SK-N-SH (cell line): ENCODE measurements around the gene SPDL1. TPM values are rescaled to one million over a fixed set of nuclear protein-coding genes. Genes with fewer than 3 reads are reported as not detected.
A peak's percentile ranks its signal among the peaks of the same experiment; 100 is the strongest.

ENCODE experiments used
- CTCF ChIA-PET: fragments of 300-600, 350-600 bp; formaldehyde crosslinking; extraction: SDS; loops from one replicate; lab custom pipeline; 2021; lab: Yijun Ruan, JAX
- POLR2A ChIA-PET: fragments of 350-600 bp; sonication (Branson Sonifier 250); formaldehyde crosslinking; extraction: SDS; loops from one replicate; lab custom pipeline; 2020; ENCODE audit warnings: antibody characterized with exemption, inconsistent platforms; lab: Yijun Ruan, JAX
- DNase-seq: peaks from one replicate; pipeline ENCODE4 v3.0.0; 2012
- H2AFZ ChIP-seq: fragments of 200-600 bp; sonication (generic); 2 replicates; pipeline ENCODE4 v1.8.1; 2016; ENCODE audit warnings: antibody characterized with exemption, mild to moderate bottlenecking, low read depth
- H3F3A ChIP-seq: fragments of 200-600 bp; sonication (generic); replicated peaks from 2 replicates; pipeline ENCODE3; 2016; ENCODE audit warnings: antibody characterized with exemption, mild to moderate bottlenecking; ENCODE audit not compliant: insufficient read depth
- H3K27ac ChIP-seq, 2 experiments: fragments of 200-500 bp in 1 of 2; fragments of 200-600 bp in 1 of 2; sonication (Bioruptor generic) in 1 of 2; sonication (generic), shearing (Covaris generic) in 1 of 2; 2 replicates each; pipeline versions ENCODE4 v1.5.1 to v1.6.1; 2014 to 2016; ENCODE audit warnings: low read depth in 2 of 2, inconsistent platforms in 1 of 2, low read length in 1 of 2, mild to moderate bottlenecking in 1 of 2, mixed read lengths in 1 of 2
- H3K27me3 ChIP-seq: fragments of 200-600 bp; sonication (generic), shearing (Covaris generic); 2 replicates; pipeline ENCODE4 v1.6.1; 2016; ENCODE audit warnings: mixed run types; ENCODE audit not compliant: insufficient read depth
- H3K36me3 ChIP-seq, 2 experiments: fragments of 200-500 bp in 1 of 2; fragments of 200-600 bp in 1 of 2; sonication (Bioruptor generic) in 1 of 2; sonication (generic) in 1 of 2; replicated peaks in 1 of 2; 2 replicates each; pipeline versions ENCODE3 to v1.5.1; 2014 to 2016; ENCODE audit warnings: low read length in 1 of 2, mild to moderate bottlenecking in 1 of 2; ENCODE audit not compliant: insufficient read depth in 2 of 2, control insufficient read depth in 1 of 2
- H3K4me1 ChIP-seq, 2 experiments: fragments of 200-500 bp in 1 of 2; fragments of 200-600 bp in 1 of 2; sonication (Bioruptor generic) in 1 of 2; sonication (generic), shearing (Covaris generic) in 1 of 2; 2 replicates each; pipeline versions ENCODE4 v1.5.1 to v1.6.1; 2014 to 2016; ENCODE audit warnings: low read depth in 1 of 2, low read length in 1 of 2, mixed run types in 1 of 2; ENCODE audit not compliant: insufficient read depth in 2 of 2, control insufficient read depth in 1 of 2
- H3K4me2 ChIP-seq: fragments of 200-600 bp; sonication (generic), shearing (Covaris generic); 2 replicates; pipeline ENCODE4 v1.6.1; 2017; ENCODE audit warnings: mixed run types
- H3K4me3 ChIP-seq, 2 experiments: fragments of 200-500 bp in 1 of 2; fragments of 200-600 bp in 1 of 2; sonication (Bioruptor generic) in 1 of 2; sonication (generic), shearing (Covaris generic) in 1 of 2; 2 replicates each; pipeline versions ENCODE4 v1.5.1 to v1.8.1; 2014 to 2016; ENCODE audit warnings: low read depth in 2 of 2, inconsistent platforms in 1 of 2, low read length in 1 of 2, mild to moderate bottlenecking in 1 of 2, mixed read lengths in 1 of 2, moderate library complexity in 1 of 2
- H3K79me2 ChIP-seq: fragments of 200-600 bp; sonication (generic); 2 replicates; pipeline ENCODE4 v1.8.1; 2017; ENCODE audit warnings: mild to moderate bottlenecking; ENCODE audit not compliant: insufficient read depth
- H3K9ac ChIP-seq: fragments of 200-600 bp; sonication (generic); 2 replicates; pipeline ENCODE4 v1.6.1; 2017; ENCODE audit warnings: mixed run types
- H3K9me2 ChIP-seq: fragments of 200-600 bp; sonication (generic); 2 replicates; pipeline ENCODE4 v1.6.1; 2017; ENCODE audit warnings: mixed run types
- H3K9me3 ChIP-seq: fragments of 200-600 bp; sonication (generic); 2 replicates; pipeline ENCODE4 v1.6.1; 2017; ENCODE audit warnings: mixed run types, mild to moderate bottlenecking, moderate library complexity
- H4K20me1 ChIP-seq: fragments of 200-600 bp; sonication (generic); 2 replicates; pipeline ENCODE4 v1.6.1; 2017; ENCODE audit warnings: mild to moderate bottlenecking, mixed run types; ENCODE audit not compliant: insufficient read depth
- GABPA ChIP-seq: IDR thresholded peaks from 2 replicates; pipeline ENCODE4 v1.4.0; 2012; ENCODE audit warnings: low read depth, mild to moderate bottlenecking
- JUND ChIP-seq: IDR thresholded peaks from 2 replicates; pipeline ENCODE4 v1.4.0; 2012
- MEF2A ChIP-seq: IDR thresholded peaks from 2 replicates; pipeline ENCODE4 v1.4.0; 2012; ENCODE audit warnings: low read depth, borderline replicate concordance
- PBX3 ChIP-seq: IDR thresholded peaks from 2 replicates; pipeline ENCODE4; 2012
- RAD21 ChIP-seq: IDR thresholded peaks from 2 replicates; pipeline ENCODE4 v1.6.1; 2012; ENCODE audit warnings: mild to moderate bottlenecking, low read length
- RFX5 ChIP-seq: IDR thresholded peaks from 2 replicates; pipeline ENCODE4 v1.6.1; 2012; ENCODE audit warnings: mild to moderate bottlenecking, improper control_type of control experiment, low read length
- RXRA ChIP-seq: IDR thresholded peaks from 2 replicates; pipeline ENCODE4 v1.4.0; 2012; ENCODE audit warnings: low read depth, mild to moderate bottlenecking, borderline replicate concordance
- SIN3A ChIP-seq: IDR thresholded peaks from 2 replicates; pipeline ENCODE4 v1.6.1; 2012; ENCODE audit warnings: low read depth, mild to moderate bottlenecking, low read length, moderate library complexity, borderline replicate concordance
- TCF12 ChIP-seq: IDR thresholded peaks from 2 replicates; pipeline ENCODE4 v1.4.0; 2012
- TEAD4 ChIP-seq: IDR thresholded peaks from 2 replicates; pipeline ENCODE4 v1.4.0; 2012; ENCODE audit warnings: mild to moderate bottlenecking, borderline replicate concordance; ENCODE audit not compliant: insufficient read depth
- YY1 ChIP-seq: IDR thresholded peaks from 2 replicates; pipeline ENCODE4 v1.4.0; 2012; ENCODE audit warnings: low read depth, mild to moderate bottlenecking
- WGBS: methylation state at CpG from one replicate; pipeline ENCODE4 v1.1.6; 2017; ENCODE audit warnings: low lambda C conversion rate; 5-methylcytosine and 5-hydroxymethylcytosine counted together
- polyA plus RNA-seq, 3 experiments: library from polyadenylated mRNA; depleted of rRNA; stranded (reverse); fragments of >200 nt; gene quantifications; 2 replicates each; pipeline ENCODE4 v1.2.3, GENCODE V29; 2012
- TF ChIP-seq, protein P1 (sequence below): IDR thresholded peaks from 2 replicates; pipeline ENCODE4 v1.6.1; 2012; ENCODE audit warnings: mild to moderate bottlenecking, low read depth, low read length, moderate library complexity
- TF ChIP-seq, protein P2 (sequence below): IDR thresholded peaks from 2 replicates; pipeline ENCODE4 v1.4.0; 2012; ENCODE audit warnings: low read depth

The SPDL1 gene
- polyA plus RNA-seq, 1 of the 3 experiments (the other 2 are of a cell fraction): 45.1 TPM

DNA sequence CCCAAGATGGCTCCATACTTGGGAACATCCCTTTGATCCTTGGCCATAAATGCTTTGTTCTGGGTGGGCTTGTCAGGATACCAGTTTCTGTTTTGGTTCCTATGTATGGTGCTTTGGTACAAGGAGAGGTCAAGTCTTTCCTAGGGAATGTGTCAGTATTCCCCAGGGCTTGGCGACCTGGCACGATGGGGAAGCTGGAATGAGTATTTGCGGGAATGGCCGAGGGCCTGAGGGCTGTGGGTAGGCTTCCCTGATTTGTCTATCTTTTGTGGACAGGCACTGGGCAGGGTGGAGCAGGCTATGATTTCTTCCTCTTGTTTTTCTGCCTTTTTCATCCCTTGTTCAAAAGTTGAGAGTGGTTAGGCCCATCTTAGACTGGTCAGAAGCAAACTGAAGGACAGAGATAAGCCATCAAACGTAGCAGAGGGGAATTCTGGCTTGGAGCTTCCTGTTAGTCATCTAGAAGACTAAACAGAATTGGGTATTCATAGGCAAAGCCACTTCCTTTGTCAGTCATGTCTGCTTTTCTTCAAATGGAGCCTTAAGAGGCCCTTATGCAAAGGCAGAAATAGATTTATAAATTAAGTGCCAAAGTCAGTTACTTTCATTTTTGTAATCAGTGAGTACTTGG is 67.2 kb downstream of the SPDL1 start (continued):
- TF ChIP-seq GABPA (peak; percentile 51), PBX3 (peak; percentile 94), TEAD4 (peak; percentile 78)
- TF ChIP-seq, protein P1, sequence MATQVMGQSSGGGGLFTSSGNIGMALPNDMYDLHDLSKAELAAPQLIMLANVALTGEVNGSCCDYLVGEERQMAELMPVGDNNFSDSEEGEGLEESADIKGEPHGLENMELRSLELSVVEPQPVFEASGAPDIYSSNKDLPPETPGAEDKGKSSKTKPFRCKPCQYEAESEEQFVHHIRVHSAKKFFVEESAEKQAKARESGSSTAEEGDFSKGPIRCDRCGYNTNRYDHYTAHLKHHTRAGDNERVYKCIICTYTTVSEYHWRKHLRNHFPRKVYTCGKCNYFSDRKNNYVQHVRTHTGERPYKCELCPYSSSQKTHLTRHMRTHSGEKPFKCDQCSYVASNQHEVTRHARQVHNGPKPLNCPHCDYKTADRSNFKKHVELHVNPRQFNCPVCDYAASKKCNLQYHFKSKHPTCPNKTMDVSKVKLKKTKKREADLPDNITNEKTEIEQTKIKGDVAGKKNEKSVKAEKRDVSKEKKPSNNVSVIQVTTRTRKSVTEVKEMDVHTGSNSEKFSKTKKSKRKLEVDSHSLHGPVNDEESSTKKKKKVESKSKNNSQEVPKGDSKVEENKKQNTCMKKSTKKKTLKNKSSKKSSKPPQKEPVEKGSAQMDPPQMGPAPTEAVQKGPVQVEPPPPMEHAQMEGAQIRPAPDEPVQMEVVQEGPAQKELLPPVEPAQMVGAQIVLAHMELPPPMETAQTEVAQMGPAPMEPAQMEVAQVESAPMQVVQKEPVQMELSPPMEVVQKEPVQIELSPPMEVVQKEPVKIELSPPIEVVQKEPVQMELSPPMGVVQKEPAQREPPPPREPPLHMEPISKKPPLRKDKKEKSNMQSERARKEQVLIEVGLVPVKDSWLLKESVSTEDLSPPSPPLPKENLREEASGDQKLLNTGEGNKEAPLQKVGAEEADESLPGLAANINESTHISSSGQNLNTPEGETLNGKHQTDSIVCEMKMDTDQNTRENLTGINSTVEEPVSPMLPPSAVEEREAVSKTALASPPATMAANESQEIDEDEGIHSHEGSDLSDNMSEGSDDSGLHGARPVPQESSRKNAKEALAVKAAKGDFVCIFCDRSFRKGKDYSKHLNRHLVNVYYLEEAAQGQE: no peak; the same call in 1 of the 2 replicates
- TF ChIP-seq, all 33 proteins: peak for 17

DNA sequence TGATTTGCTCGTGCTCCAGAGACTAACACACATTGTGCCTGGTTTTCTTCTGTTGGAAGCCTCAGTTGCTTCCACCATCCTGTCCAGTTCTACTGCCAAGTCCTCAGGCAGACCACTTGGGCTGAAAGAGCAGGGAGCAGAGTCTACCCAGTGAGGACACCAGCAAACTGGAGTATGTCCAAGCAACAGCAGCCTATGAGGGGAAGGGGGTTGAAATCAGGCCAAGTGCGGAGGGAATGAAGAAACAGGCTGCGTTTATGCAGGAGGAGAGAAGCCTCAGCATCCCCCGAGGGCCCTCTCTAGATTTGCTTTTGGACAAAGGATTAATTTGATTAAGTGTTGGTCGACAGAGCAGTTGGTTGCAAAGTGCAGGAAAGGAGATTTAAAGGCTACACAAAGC is 68.0 kb downstream of the SPDL1 start:
- ChIA-PET CTCF (interaction anchor here (0.9 to 1.1 kb wide), 2 partner anchors 18 to 328 kb away, joined by 3 read pairs; partner anchors contain the start of gene INSYN2B), POLR2A (no interaction called here)
- Histone ChIP-seq H3K9me3 (no peaks in the 10 kb centered on the region), H3K27ac (peak overlapping the region; percentile 72 to 95), H3K4me1 (peaks cover 23% of the 10 kb centered on the region in 2 experiments; a peak in 3 of 4 replicates), H3K79me2 (no peaks in the 10 kb centered on the region), H3F3A (peaks cover 22% of the 10 kb centered on the region), H3K9me2 (no peaks in the 10 kb centered on the region), H4K20me1 (no peaks in the 10 kb centered on the region), H3K4me3 (peak overlapping the region in 1 of 2 experiments; percentile 27; a peak in 1 of 4 replicates), H2AFZ (peak overlapping the region; percentile 91), H3K36me3 (no peaks in the 10 kb centered on the region), H3K4me2 (peak overlapping the region; percentile 71), H3K9ac (peak overlapping the region; percentile 52), H3K27me3 (no peaks in the 10 kb centered on the region)
- DNase-seq: peak; percentile 33
- TF ChIP-seq MEF2A (no peak), YY1 (no peak), TCF12 (no peak), TEAD4 (no peak), RXRA (no peak), RFX5 (no peak), RAD21 (no peak), JUND (no peak), SIN3A (no peak)
- TF ChIP-seq, protein P2, sequence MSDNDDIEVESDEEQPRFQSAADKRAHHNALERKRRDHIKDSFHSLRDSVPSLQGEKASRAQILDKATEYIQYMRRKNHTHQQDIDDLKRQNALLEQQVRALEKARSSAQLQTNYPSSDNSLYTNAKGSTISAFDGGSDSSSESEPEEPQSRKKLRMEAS: no peak
- WGBS: 33% methylated on average over 4 of the region's 5 CpGs
